Stimulated activated CD8-positive, alpha-beta memory T cell treated with anti-CD3 and anti-CD28 coated beads, Interleukin-4, amount 100 ng/mL, for 4 hours (primary cell): ENCODE data around the gene TOM1L2.

Experiments used
- DNase-seq, 2 donors: peaks; one replicate each; pipeline ENCODE4 v3.0.0-alpha.2; 2020; ENCODE audit warnings: low read depth in 2 of 2, low spot score in 1 of 2

TOM1L2 gene

GRCh38 chr17:17851103-17852002, 120.8 kb downstream of the TOM1L2 start:
- DNase-seq, result no peak

GRCh38 chr17:17849845-17850373, 122.3 kb downstream of the TOM1L2 start:
- peak in 1 of 2 donors; percentile 38 for DNase-seq

GRCh38 chr17:17849147-17849820, 122.9 kb downstream of the TOM1L2 start:
- peak; percentile 69 to 77 for DNase-seq

GRCh38 chr17:17848311-17849082, 123.7 kb downstream of the TOM1L2 start:
- no peak for DNase-seq

GRCh38 chr17:17847726-17848125, 124.5 kb downstream of the TOM1L2 start:
- no peak for DNase-seq

GRCh38 chr17:17847118-17847689, 125.0 kb downstream of the TOM1L2 start:
- no peak for DNase-seq

GRCh38 chr17:17846645-17847044, 125.6 kb downstream of the TOM1L2 start:
- DNase-seq, result no peak

- DNase-seq, result no peak
Observed at GRCh38 chr17:17846003-17846402, 126.2 kb downstream of the TOM1L2 start.

- DNase-seq, result no peak
Observed at GRCh38 chr17:17845046-17845775, 127.0 kb downstream of the TOM1L2 start.

GRCh38 chr17:17844500-17844899, 127.7 kb downstream of the TOM1L2 start:
- no peak for DNase-seq

GRCh38 chr17:17844079-17844478, 128.1 kb downstream of the TOM1L2 start:
- no peak for DNase-seq

GRCh38 chr17:17843096-17843495, 129.1 kb downstream of the TOM1L2 start:
- no peak for DNase-seq

- no peak for DNase-seq
Observed at GRCh38 chr17:17842111-17842876, 129.9 kb downstream of the TOM1L2 start.

- no peak for DNase-seq
Observed at GRCh38 chr17:17841601-17842025, 130.6 kb downstream of the TOM1L2 start.

- no peak for DNase-seq
Observed at GRCh38 chr17:17840751-17841591, 131.2 kb downstream of the TOM1L2 start.

GRCh38 chr17:17839791-17840707, 132.2 kb downstream of the TOM1L2 start:
- peak; percentile 35 to 68 for DNase-seq
